HS-5 (cell line): ENCODE results near the gene PRKCH.

Experiments
- DNase-seq: peaks from one replicate; pipeline ENCODE4 v3.0.0-alpha.2; 2012; ENCODE audit warnings: low read depth

Gene PRKCH

GRCh38 chr14:61591862-61592261 lies 270.5 kb downstream of the PRKCH start:
- DNase-seq, result no peak

GRCh38 chr14:61593330-61593729 lies 272.0 kb downstream of the PRKCH start:
- no peak for DNase-seq

GRCh38 chr14:61596990-61597389 lies 275.6 kb downstream of the PRKCH start:
- DNase-seq, result no peak

- no peak for DNase-seq
Observed at GRCh38 chr14:61598980-61599379, 277.6 kb downstream of the PRKCH start.

GRCh38 chr14:61599942-61600341 lies 278.6 kb downstream of the PRKCH start:
- no peak for DNase-seq
